GM18909 (cell line): ENCODE measurements around the gene SPRY1.
A peak's percentile ranks its signal among the peaks of the same experiment; 100 is the strongest.

Source experiments
- ATAC-seq: cut with Tn5 transposase; IDR thresholded peaks from one replicate; pipeline ENCODE4 v1.9.1; 2021; ENCODE audit warnings: mild to moderate bottlenecking; ENCODE audit not compliant: unreplicated experiment, poor library complexity

Gene SPRY1

GRCh38 chr4:123406872-123407271, 10.3 kb downstream of the SPRY1 start:
- ATAC-seq, result no peak

DNA sequence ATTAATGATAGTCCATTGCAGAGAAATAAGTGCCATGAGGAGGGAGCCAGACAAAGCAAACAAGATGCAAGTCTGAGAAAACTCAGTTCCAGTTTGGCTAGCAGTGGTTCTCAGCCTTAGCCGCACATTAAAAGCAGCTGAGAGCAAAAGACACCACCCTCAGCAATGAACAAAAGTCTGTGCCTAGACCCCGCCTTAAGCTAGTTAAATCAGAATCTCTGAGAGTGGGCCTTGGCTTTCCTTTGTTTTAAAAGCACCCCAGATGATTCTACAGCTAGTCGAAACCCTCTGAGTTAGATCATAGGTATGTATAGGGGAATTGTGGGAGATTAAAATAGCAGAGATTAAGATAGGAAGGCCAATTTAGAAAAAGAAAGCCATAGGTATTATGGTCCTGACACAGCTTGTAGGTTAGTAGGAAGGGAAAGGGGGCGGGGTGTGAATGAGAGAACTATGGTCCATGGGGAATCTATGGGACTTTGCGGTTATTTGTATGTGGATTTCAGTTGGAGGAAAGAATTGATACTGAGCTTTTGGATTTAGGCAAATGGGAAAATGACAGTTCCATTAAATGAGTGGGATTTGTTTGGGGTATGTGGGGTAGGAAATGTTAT, 12.0 kb downstream of the SPRY1 start:
- ATAC-seq, result no peak

GRCh38 chr4:123409334-123409733, 12.7 kb downstream of the SPRY1 start:
- no peak for ATAC-seq

DNA sequence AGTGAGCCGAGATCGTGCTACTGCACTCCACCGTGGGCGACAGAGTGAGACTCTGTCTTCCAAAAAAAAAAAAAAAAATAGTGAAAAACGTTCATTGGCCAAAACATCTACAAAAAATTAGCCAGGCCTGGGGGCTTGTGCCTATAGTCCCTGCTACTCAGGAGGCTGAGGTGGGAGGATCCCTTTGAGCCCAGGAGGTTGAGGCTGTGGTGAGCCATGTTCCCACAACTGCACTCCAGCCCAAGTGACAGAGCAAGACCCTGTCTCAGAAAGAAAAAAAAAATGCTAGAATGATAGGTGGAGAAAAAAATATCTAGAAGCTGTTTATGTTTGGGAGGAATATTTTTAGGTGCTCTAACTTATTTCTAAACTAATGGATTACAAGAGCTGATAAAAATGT, 14.9 kb downstream of the SPRY1 start:
- ATAC-seq, result no peak

DNA sequence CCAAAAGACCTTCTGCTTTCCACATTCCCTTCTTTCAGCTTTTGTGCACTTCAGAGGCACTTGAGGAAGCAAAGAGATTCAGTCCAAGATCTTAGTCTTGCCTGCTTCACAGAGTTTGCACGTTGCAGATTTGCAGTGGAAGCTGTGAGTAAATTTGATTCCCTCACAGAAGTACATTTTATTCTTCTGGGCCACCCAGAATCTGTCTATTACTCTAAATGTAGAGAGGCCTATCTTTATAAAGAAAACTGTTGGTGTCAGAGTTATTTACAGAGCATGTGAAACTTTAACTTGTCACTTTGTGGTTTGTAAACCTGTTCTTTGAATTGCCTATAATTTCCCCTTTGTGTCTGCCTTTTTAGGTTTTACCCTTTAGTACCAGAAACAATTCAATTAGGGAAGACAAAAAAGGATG, 15.5 kb downstream of the SPRY1 start:
- peak; percentile 87 for ATAC-seq

GRCh38 chr4:123412700-123413512, 16.3 kb downstream of the SPRY1 start:
- peak; percentile 17 for ATAC-seq

DNA sequence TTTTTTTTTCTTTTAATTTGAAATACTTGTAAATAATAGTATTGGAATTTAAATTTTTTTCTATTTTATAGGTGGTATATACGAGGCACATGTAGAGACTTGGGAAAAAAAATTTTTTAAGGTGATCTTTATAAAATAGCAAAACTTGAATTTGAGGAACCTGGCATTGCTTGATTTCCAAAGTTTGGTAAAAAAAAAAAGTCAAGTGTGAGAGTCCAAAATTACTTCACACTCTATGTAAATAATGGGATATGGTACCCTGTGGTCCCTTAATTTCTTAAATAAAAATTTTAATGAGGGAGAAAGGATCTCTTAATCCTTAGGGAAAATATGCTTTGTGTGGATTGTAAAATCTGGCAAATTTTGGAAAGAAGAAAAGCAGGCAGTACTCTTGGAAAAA, 19.0 kb downstream of the SPRY1 start:
- no peak for ATAC-seq

DNA sequence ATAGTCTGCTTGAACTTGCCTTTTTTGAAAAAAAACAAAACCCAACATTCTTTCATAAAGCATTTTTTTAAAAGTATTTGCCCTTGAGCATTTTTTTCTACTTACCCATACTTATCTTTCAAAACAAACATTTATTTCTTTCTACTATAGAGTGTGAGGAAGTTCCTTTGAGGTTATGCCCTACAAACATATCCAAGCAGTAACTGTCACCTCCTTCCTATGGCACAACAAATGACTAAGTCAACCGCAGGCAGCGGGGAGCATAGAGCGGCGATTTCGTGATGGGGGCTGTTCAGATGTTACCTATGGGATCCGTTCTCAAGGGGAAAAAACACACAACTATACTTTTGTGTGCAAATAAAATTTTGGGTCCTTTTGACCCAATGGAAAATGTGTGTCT, 19.4 kb downstream of the SPRY1 start:
- peak; percentile 28 for ATAC-seq

GRCh38 chr4:123417813-123418212, 21.2 kb downstream of the SPRY1 start:
- no peak for ATAC-seq

GRCh38 chr4:123418351-123418931, 21.8 kb downstream of the SPRY1 start:
- peak; percentile 82 for ATAC-seq

DNA sequence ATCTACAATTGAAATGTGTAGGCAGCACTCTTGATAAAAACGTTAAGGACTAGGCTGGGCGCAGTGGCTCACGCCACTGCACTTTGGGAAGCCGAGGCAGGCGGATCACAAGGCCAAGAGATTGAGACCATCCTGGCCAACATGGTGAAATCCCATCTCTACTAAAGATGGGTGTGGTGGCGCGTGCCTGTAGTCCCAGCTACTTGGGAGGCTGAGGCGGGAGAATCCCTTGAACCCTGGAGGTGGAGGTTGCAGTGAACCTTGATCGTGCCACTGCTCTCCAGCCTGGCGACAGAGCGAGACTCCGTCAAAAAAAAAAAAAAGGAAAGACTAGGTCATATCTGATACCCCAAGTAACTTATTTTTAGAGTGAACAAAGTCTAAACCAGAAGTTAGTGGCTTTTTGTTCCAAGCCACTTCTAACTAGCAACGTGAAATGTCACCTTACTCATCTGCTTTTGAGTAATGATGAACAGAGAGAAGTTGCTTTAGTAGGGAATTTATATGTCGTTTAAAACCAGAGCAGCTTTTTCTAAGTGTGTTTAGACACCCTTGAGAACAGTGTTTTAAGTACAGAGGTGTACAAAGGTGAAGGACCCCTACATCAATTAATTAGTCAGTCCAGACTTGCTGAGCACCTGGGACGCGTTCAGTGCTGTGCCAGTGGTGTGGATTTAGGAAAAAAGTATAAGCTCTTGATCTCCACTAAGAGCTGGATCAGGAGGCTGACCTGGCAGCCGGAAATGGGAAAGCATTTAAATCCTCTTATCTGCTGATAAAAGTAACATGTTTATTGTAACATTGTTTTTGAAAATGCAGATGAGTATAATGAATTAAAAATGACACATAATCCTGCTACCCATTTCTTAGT, 23.5 kb downstream of the SPRY1 start:
- no peak for ATAC-seq

DNA sequence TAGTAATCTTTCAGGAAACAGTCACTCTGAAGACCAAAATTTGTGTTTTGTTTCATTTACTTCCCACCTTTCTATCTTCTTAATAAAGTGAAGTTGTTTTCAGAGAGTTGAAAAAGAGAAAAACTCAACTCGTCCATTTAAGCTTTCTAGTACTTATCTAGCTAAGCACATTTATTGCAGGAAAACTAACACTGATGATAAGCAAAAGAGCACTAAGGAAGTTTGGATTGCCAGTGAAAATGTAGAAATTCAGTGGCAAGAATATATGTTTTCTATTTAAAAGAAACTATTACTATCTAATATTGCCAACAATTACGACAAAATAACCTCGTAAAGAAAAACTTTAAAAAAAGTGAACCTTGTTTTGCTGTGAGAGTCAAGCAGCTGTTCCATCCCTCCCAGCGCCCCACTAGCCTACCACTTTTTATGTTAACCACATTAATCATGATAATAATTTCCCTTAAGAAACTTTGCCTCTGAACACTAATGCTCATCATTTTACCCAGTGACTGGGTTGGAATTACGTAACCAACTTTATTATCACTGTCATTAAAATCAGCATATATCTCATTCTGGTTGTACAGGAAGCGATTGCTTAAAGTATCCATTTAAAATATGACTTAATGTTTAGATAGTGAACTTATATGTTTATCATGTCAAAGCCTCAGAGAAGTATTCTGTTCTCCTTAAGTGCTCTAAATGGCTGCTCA, 24.8 kb downstream of the SPRY1 start:
- ATAC-seq, result no peak

GRCh38 chr4:123421937-123422781, 25.6 kb downstream of the SPRY1 start:
- peak; percentile 27 for ATAC-seq

- no peak for ATAC-seq
These were observed 27.2 kb downstream of the SPRY1 start for GRCh38 chr4:123423819-123424218.

DNA sequence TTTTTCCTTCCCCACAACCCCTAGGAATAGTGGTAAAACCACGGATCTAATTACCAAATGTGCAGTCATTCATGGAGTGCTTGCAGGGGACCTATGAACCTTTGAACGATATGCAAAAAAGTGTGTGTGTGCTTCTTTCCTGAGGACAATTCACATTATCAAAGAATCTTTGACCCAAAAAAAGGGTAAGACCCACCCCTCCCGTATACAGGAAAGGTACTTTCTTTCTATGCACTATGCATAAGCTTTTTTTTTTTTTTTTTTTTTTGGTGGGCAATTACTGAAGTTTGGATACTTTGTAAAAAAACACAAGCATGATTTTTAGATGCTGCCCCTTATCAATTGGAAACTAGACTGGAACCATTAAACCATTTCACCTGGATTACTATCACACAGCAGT, 31.4 kb downstream of the SPRY1 start:
- ATAC-seq, result no peak

DNA sequence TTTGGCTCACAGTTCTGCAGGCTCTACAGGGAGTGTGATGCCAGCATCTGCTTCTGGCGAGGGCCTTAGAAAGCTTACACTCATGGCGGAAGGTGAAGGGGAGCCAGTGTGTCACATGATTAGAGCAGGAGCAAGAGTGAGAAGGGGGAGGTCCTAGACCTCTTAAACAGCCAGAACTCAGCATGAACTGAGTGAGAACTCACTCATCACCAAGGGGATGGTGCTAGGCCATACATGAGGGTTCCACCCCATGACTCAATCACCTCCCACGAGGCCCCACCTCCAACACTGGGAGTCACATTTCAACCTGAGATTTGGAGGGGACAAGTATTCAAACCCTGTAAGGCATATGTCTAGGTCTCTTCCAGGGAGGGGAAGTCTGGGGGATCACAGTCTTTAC, 33.4 kb downstream of the SPRY1 start:
- ATAC-seq, result no peak

- no peak for ATAC-seq
These were observed 33.9 kb downstream of the SPRY1 start for GRCh38 chr4:123430501-123430900.

DNA sequence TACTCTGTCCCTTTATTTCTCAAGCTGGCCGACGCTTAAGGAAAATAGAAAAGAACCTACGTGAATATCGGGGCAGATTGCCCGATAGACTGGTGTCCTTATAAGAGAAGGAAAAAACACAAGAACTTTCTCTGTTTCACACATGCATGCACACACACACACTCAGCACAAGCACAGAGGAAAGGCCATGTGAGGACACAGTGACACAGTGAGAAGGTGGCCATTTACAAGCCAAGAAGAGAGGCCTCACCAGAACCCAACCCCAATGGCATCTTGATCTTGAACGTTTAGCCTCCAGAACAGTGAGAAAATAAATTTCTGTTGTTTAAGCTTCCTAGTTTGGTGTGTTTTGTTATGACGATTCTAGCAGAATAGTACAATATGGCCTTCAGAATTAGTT, 37.0 kb downstream of the SPRY1 start:
- ATAC-seq, result no peak

- ATAC-seq, result no peak
These were observed 37.4 kb downstream of the SPRY1 start for GRCh38 chr4:123433976-123434375.
